Erythroblast (primary cell): ENCODE results near the gene BRD3OS.

Experiments
- GATA1 ChIP-seq: IDR thresholded peaks from 2 replicates; pipeline ENCODE4 v1.6.1; 2011; ENCODE audit warnings: low read depth, mild to moderate bottlenecking, control low read depth, low read length, moderate library complexity
- POLR2A ChIP-seq: IDR thresholded peaks from 2 replicates; pipeline ENCODE4 v1.6.1; 2011; ENCODE audit warnings: mild to moderate bottlenecking, low read length

DNA sequence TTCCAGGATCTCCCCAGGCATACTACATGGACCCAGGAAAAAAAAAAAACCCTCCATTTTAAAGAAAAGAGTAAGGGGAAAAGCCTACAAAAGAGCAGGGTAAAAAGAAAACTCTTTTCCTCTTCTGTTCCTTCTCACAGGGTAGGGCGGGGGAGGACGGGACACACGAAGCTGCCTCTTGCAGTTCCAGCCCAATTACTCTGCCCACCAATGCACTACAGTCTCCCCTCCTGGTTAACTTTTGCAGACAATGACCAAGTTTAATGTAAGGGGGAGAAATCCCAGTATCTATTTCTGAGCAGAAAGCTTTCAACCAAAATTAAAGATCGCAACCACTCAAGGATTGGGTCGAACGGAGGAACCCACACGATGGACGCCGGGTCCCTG, 41.2 kb downstream of the BRD3OS start:
- TF ChIP-seq POLR2A (no peak), GATA1 (no peak)
